ENCODE data around the gene OLFM1.

Gene OLFM1

GRCh38 chr9:135065151-135065550, 22.3 kb upstream of the OLFM1 start:
- H2BK120ac ChIP-seq (ENCODE audit: low read depth, low read length), result no peak overlapping the region
- 63% methylated on average over 4 of the region's 4 CpGs for WGBS
- H3K4me2 ChIP-seq (ENCODE audit: low read length, poor library complexity, severe bottlenecking), result no peak overlapping the region
- no peak overlapping the region for H4K91ac ChIP-seq (ENCODE audit: low read length)
- H2BK15ac ChIP-seq (ENCODE audit: low read depth, poor library complexity, severe bottlenecking), result no peak overlapping the region
- H3K27me3 ChIP-seq (ENCODE audit: control insufficient read depth in 1 of 2, insufficient read depth in 1 of 2, low read length in 2 of 2), result peaks cover 0 to 43% of the 10 kb centered on the region in 2 experiments
- H2BK12ac ChIP-seq (ENCODE audit: low read length in 2 of 2), result no peak overlapping the region
- no peak overlapping the region for H3K9ac ChIP-seq (ENCODE audit: low read length)
- no peak overlapping the region for H2BK5ac ChIP-seq (ENCODE audit: low read depth, low read length, poor library complexity, severe bottlenecking)
- no peak overlapping the region for H3K23ac ChIP-seq (ENCODE audit: low read length in 2 of 2)
- no peaks in the 10 kb centered on the region for H3K9me3 ChIP-seq (ENCODE audit: control insufficient read depth, low read length)
- no peaks in the 10 kb centered on the region for H3K36me3 ChIP-seq (ENCODE audit: control insufficient read depth in 1 of 2, insufficient read depth in 2 of 2, low read depth in 1 of 2, low read length in 2 of 2)
- no peak overlapping the region for H4K8ac ChIP-seq (ENCODE audit: low read length)
- no peak for DNase-seq
- no peaks in the 10 kb centered on the region for H3K79me1 ChIP-seq (replicated peaks; ENCODE audit: low read length, poor library complexity, severe bottlenecking)
- no peak overlapping the region for H2AFZ ChIP-seq (ENCODE audit: low read depth, low read length)
- H3K14ac ChIP-seq (ENCODE audit: low read length in 2 of 2), result no peak overlapping the region
- H3K4me3 ChIP-seq (ENCODE audit: insufficient read depth in 1 of 2, low read depth in 1 of 2, low read length in 2 of 2), result no peak overlapping the region
- no peak overlapping the region for H3K4ac ChIP-seq (ENCODE audit: low read depth in 1 of 2, low read length in 2 of 2)
- no peak overlapping the region for H3K27ac ChIP-seq (ENCODE audit: low read length, poor library complexity, severe bottlenecking)
- no peaks in the 10 kb centered on the region for H3K4me1 ChIP-seq (ENCODE audit: control insufficient read depth, insufficient read depth, low read depth, low read length)
- H2AK5ac ChIP-seq (ENCODE audit: low read length, severe bottlenecking), result no peak overlapping the region
- H3K18ac ChIP-seq (ENCODE audit: low read depth in 1 of 2, low read length in 2 of 2), result no peak overlapping the region

GRCh38 chr9:135065804-135066203, 21.7 kb upstream of the OLFM1 start:
- H3K36me3 ChIP-seq (ENCODE audit: control insufficient read depth in 1 of 2, insufficient read depth in 2 of 2, low read depth in 1 of 2, low read length in 2 of 2), result no peaks in the 10 kb centered on the region
- WGBS, result 81% methylated on average over 4 of the region's 4 CpGs
- no peak overlapping the region for H3K4ac ChIP-seq (ENCODE audit: low read depth in 1 of 2, low read length in 2 of 2)
- H2BK15ac ChIP-seq (ENCODE audit: low read depth, poor library complexity, severe bottlenecking), result no peak overlapping the region
- H3K4me1 ChIP-seq (ENCODE audit: control insufficient read depth, insufficient read depth, low read depth, low read length), result no peaks in the 10 kb centered on the region
- H2BK5ac ChIP-seq (ENCODE audit: low read depth, low read length, poor library complexity, severe bottlenecking), result no peak overlapping the region
- no peak overlapping the region for H2BK12ac ChIP-seq (ENCODE audit: low read length in 2 of 2)
- H4K8ac ChIP-seq (ENCODE audit: low read length), result no peak overlapping the region
- no peak overlapping the region for H2AFZ ChIP-seq (ENCODE audit: low read depth, low read length)
- H4K91ac ChIP-seq (ENCODE audit: low read length), result no peak overlapping the region
- no peak overlapping the region for H2BK120ac ChIP-seq (ENCODE audit: low read depth, low read length)
- H3K14ac ChIP-seq (ENCODE audit: low read length in 2 of 2), result no peak overlapping the region
- no peak overlapping the region for H3K27ac ChIP-seq (ENCODE audit: low read length, poor library complexity, severe bottlenecking)
- H3K23ac ChIP-seq (ENCODE audit: low read length in 2 of 2), result no peak overlapping the region
- H3K79me1 ChIP-seq (replicated peaks; ENCODE audit: low read length, poor library complexity, severe bottlenecking), result no peaks in the 10 kb centered on the region
- no peak overlapping the region for H3K4me3 ChIP-seq (ENCODE audit: insufficient read depth in 1 of 2, low read depth in 1 of 2, low read length in 2 of 2)
- no peaks in the 10 kb centered on the region for H3K9me3 ChIP-seq (ENCODE audit: control insufficient read depth, low read length)
- H3K9ac ChIP-seq (ENCODE audit: low read length), result no peak overlapping the region
- peaks cover 0 to 47% of the 10 kb centered on the region in 2 experiments for H3K27me3 ChIP-seq (ENCODE audit: control insufficient read depth in 1 of 2, insufficient read depth in 1 of 2, low read length in 2 of 2)
- no peak overlapping the region for H3K4me2 ChIP-seq (ENCODE audit: low read length, poor library complexity, severe bottlenecking)
- H3K18ac ChIP-seq (ENCODE audit: low read depth in 1 of 2, low read length in 2 of 2), result no peak overlapping the region
- no peak for DNase-seq
- H2AK5ac ChIP-seq (ENCODE audit: low read length, severe bottlenecking), result no peak overlapping the region

GRCh38 chr9:135066291-135066690, 21.2 kb upstream of the OLFM1 start:
- 79% methylated on average over 6 of the region's 7 CpGs for WGBS
- Histone ChIP-seq H2AFZ (ENCODE audit: low read depth, low read length) (no peak overlapping the region), H3K4me2 (ENCODE audit: low read length, poor library complexity, severe bottlenecking) (no peak overlapping the region), H3K27me3 (ENCODE audit: control insufficient read depth in 1 of 2, insufficient read depth in 1 of 2, low read length in 2 of 2) (peaks cover 0 to 46% of the 10 kb centered on the region in 2 experiments), H2BK5ac (ENCODE audit: low read depth, low read length, poor library complexity, severe bottlenecking) (no peak overlapping the region), H3K18ac (ENCODE audit: low read depth in 1 of 2, low read length in 2 of 2) (no peak overlapping the region), H2BK120ac (ENCODE audit: low read depth, low read length) (no peak overlapping the region), H3K14ac (ENCODE audit: low read length in 2 of 2) (no peak overlapping the region), H4K8ac (ENCODE audit: low read length) (no peak overlapping the region), H3K4me3 (ENCODE audit: insufficient read depth in 1 of 2, low read depth in 1 of 2, low read length in 2 of 2) (no peak overlapping the region), H3K23ac (ENCODE audit: low read length in 2 of 2) (no peak overlapping the region), H3K9ac (ENCODE audit: low read length) (no peak overlapping the region), H3K4me1 (ENCODE audit: control insufficient read depth, insufficient read depth, low read depth, low read length) (no peaks in the 10 kb centered on the region), H3K4ac (ENCODE audit: low read depth in 1 of 2, low read length in 2 of 2) (no peak overlapping the region), H3K36me3 (ENCODE audit: control insufficient read depth in 1 of 2, insufficient read depth in 2 of 2, low read depth in 1 of 2, low read length in 2 of 2) (no peaks in the 10 kb centered on the region), H2AK5ac (ENCODE audit: low read length, severe bottlenecking) (no peak overlapping the region), H2BK12ac (ENCODE audit: low read length in 2 of 2) (no peak overlapping the region), H3K9me3 (ENCODE audit: control insufficient read depth, low read length) (no peaks in the 10 kb centered on the region), H3K27ac (ENCODE audit: low read length, poor library complexity, severe bottlenecking) (no peak overlapping the region), H3K79me1 (replicated peaks; ENCODE audit: low read length, poor library complexity, severe bottlenecking) (no peaks in the 10 kb centered on the region), H2BK15ac (ENCODE audit: low read depth, poor library complexity, severe bottlenecking) (no peak overlapping the region), H4K91ac (ENCODE audit: low read length) (no peak overlapping the region)
- DNase-seq, result no peak

GRCh38 chr9:135067096-135067710, 20.3 kb upstream of the OLFM1 start:
- Histone ChIP-seq H3K27me3 (ENCODE audit: control insufficient read depth in 1 of 2, insufficient read depth in 1 of 2, low read length in 2 of 2) (peaks cover 0 to 42% of the 10 kb centered on the region in 2 experiments), H3K4ac (ENCODE audit: low read depth in 1 of 2, low read length in 2 of 2) (no peak overlapping the region), H2BK120ac (ENCODE audit: low read depth, low read length) (no peak overlapping the region), H2BK5ac (ENCODE audit: low read depth, low read length, poor library complexity, severe bottlenecking) (no peak overlapping the region), H3K23ac (ENCODE audit: low read length in 2 of 2) (no peak overlapping the region), H3K27ac (ENCODE audit: low read length, poor library complexity, severe bottlenecking) (no peak overlapping the region), H3K18ac (ENCODE audit: low read depth in 1 of 2, low read length in 2 of 2) (no peak overlapping the region), H3K79me1 (replicated peaks; ENCODE audit: low read length, poor library complexity, severe bottlenecking) (no peaks in the 10 kb centered on the region), H3K14ac (ENCODE audit: low read length in 2 of 2) (no peak overlapping the region), H2BK15ac (ENCODE audit: low read depth, poor library complexity, severe bottlenecking) (no peak overlapping the region), H3K4me1 (ENCODE audit: control insufficient read depth, insufficient read depth, low read depth, low read length) (no peaks in the 10 kb centered on the region), H4K8ac (ENCODE audit: low read length) (no peak overlapping the region), H2AFZ (ENCODE audit: low read depth, low read length) (no peak overlapping the region), H4K91ac (ENCODE audit: low read length) (no peak overlapping the region), H3K9me3 (ENCODE audit: control insufficient read depth, low read length) (no peaks in the 10 kb centered on the region), H3K9ac (ENCODE audit: low read length) (no peak overlapping the region), H2BK12ac (ENCODE audit: low read length in 2 of 2) (no peak overlapping the region), H3K4me3 (ENCODE audit: insufficient read depth in 1 of 2, low read depth in 1 of 2, low read length in 2 of 2) (no peak overlapping the region), H3K4me2 (ENCODE audit: low read length, poor library complexity, severe bottlenecking) (no peak overlapping the region), H2AK5ac (ENCODE audit: low read length, severe bottlenecking) (no peak overlapping the region), H3K36me3 (ENCODE audit: control insufficient read depth in 1 of 2, insufficient read depth in 2 of 2, low read depth in 1 of 2, low read length in 2 of 2) (no peaks in the 10 kb centered on the region)
- no peak for DNase-seq
- 93% methylated on average over 20 of the region's 20 CpGs for WGBS

All from mesenchymal stem cell (in vitro differentiated cells and primary cell).